Ovary (tissue), 9 donors: ENCODE measurements around the gene NCEH1. TPM values are rescaled to one million over a fixed set of nuclear protein-coding genes. Genes with fewer than 3 reads are reported as not detected.

ENCODE experiments used
- DNase-seq, 5 donors: peaks; one replicate each; pipeline ENCODE4 v3.0.0-alpha.2; 2019 to 2020
- H3K27ac ChIP-seq, 2 donors: fragments of 200-600 bp; one replicate each; pipeline versions ENCODE4 v1.5.1 to v1.8.0; 2019 to 2022
- H3K27me3 ChIP-seq: fragments of 200-600 bp; one replicate; pipeline ENCODE4 v1.8.0; 2022
- H3K36me3 ChIP-seq: fragments of 200-600 bp; sonication (generic); one replicate; pipeline ENCODE4 v1.5.1; 2019
- H3K4me1 ChIP-seq: one replicate; pipeline ENCODE4 v1.8.1; 2013; ENCODE audit warnings: mild to moderate bottlenecking, moderate library complexity; ENCODE audit not compliant: insufficient read depth
- H3K4me3 ChIP-seq: fragments of 200-600 bp; sonication (generic); one replicate; pipeline ENCODE4 v1.5.1; 2017
- H3K9me3 ChIP-seq, 2 donors: fragments of 200-600 bp in 1 of 2; sonication (generic) in 1 of 2; one replicate each; pipeline versions ENCODE4 v1.5.1 to v1.8.1; 2013 to 2019; ENCODE audit warnings: mild to moderate bottlenecking in 1 of 2, moderate library complexity in 1 of 2
- EP300 ChIP-seq: sonication (generic); formaldehyde crosslinking; IDR thresholded peaks from one replicate; pipeline ENCODE4 v1.6.1; 2017; ENCODE audit warnings: antibody characterized with exemption
- POLR2A ChIP-seq: fragments of 450-650 bp; IDR thresholded peaks from one replicate; pipeline ENCODE4 v1.6.1; 2017; ENCODE audit warnings: antibody characterized with exemption, mild to moderate bottlenecking, moderate library complexity
- WGBS, 3 donors: extraction: QIAGEN DNeasy Blood & Tissue Kit in 1 of 3; methylation state at CpG; one replicate each; pipeline versions ENCODE4 v1.1.5 to v1.1.7; 2013 to 2017; 5-methylcytosine and 5-hydroxymethylcytosine counted together
- intact Hi-C, 4 donors: fragments of 100-400 bp; cut with DNase I; formaldehyde crosslinking; loops; one replicate each; pipeline versions ENCODE4 v1.11.0 to v1.15.1; 2022 to 2023
- polyA plus RNA-seq, 2 donors: library from polyadenylated mRNA; stranded (reverse); fragments of 200-250 nt in 1 of 2; fragments of 350-450 nt in 1 of 2; fragmentation: Illumina TruSeq in 1 of 2; extraction: RNeasy Lipid Tissue Mini Kit (QIAGEN cat#74804) in 1 of 2; gene quantifications; one replicate each; pipeline ENCODE4 v1.2.3, GENCODE V29; 2013 to 2014
- total RNA-seq, 7 donors: library from RNA; depleted of rRNA in 2 of 7; stranded (reverse); fragments of >200 nt in 2 of 7; fragmentation: NEBNext Ultra II Directional in 3 of 7; extraction: Animal tissue kit (Norgen Biotek cat#: 25700) in 3 of 7; gene quantifications; one replicate each; pipeline versions ENCODE4 v1.1.0 to v1.2.4, GENCODE V29; 2016 to 2023
- TF ChIP-seq, protein P1 (sequence below), 3 donors: fragments of 450-650 bp in 2 of 3; fragments of 200-600 bp in 1 of 3; IDR thresholded peaks; one replicate each; pipeline versions ENCODE4 v1.5.1 to v1.8.0; 2016 to 2022; ENCODE audit warnings: antibody characterized with exemption in 3 of 3, mild to moderate bottlenecking in 1 of 3
- donor health status: DM: no; HTN: no; CAD: no; lungs with moderate emphysema.
- donor health status: DM: no; HTN: no; CAD: no.
- donor health status: Bipolar disorder and iron deficiency.
- donor health status: DM: yes; HTN: yes; CAD: no.
- donor health status: DM: no; HTN: no; CAD: no.
- donor health status: DM: yes; HTN: yes; CAD: no.

NCEH1 gene
- total and polyA plus RNA-seq, 9 donors = 1.4 to 15.8 (median 4.5) TPM

DNA sequence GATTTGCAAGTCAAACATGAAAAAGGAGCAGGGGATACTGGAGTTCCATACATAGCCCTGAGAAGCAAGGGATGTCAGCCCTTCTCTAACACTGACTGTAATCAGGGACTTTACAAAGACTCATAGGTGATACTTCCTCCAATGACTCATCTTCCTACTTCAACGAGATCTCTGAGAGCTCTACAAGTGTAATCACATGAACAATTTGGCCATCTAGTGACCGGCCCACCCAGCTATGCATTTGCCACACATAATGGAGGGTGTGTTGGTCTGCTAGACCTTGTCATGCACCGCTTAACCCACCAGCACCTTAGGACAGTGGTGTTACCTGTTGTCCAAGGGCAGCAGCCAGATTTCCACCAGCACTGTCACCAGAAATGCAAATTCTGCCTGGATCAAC is 75.3 kb downstream of the NCEH1 start:
- no peaks in the 10 kb centered on the region for H3K36me3 ChIP-seq
- 77 to 84% (median 83%) methylated on average over 3 of the region's 3 CpGs for WGBS, 3 donors
- TF ChIP-seq POLR2A (no peak), EP300 (no peak)
- TF ChIP-seq, protein P1, sequence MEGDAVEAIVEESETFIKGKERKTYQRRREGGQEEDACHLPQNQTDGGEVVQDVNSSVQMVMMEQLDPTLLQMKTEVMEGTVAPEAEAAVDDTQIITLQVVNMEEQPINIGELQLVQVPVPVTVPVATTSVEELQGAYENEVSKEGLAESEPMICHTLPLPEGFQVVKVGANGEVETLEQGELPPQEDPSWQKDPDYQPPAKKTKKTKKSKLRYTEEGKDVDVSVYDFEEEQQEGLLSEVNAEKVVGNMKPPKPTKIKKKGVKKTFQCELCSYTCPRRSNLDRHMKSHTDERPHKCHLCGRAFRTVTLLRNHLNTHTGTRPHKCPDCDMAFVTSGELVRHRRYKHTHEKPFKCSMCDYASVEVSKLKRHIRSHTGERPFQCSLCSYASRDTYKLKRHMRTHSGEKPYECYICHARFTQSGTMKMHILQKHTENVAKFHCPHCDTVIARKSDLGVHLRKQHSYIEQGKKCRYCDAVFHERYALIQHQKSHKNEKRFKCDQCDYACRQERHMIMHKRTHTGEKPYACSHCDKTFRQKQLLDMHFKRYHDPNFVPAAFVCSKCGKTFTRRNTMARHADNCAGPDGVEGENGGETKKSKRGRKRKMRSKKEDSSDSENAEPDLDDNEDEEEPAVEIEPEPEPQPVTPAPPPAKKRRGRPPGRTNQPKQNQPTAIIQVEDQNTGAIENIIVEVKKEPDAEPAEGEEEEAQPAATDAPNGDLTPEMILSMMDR (IDR thresholded peaks at IDR 0.05) = no peak
- intact Hi-C loops = no loop called here
- DNase-seq = no peak
- no peak overlapping the region for H3K27ac ChIP-seq
- no peaks in the 10 kb centered on the region for H3K4me1 ChIP-seq
- no peak overlapping the region for H3K4me3 ChIP-seq
- no peaks in the 10 kb centered on the region for H3K27me3 ChIP-seq
- H3K9me3 ChIP-seq = no peaks in the 10 kb centered on the region

DNA sequence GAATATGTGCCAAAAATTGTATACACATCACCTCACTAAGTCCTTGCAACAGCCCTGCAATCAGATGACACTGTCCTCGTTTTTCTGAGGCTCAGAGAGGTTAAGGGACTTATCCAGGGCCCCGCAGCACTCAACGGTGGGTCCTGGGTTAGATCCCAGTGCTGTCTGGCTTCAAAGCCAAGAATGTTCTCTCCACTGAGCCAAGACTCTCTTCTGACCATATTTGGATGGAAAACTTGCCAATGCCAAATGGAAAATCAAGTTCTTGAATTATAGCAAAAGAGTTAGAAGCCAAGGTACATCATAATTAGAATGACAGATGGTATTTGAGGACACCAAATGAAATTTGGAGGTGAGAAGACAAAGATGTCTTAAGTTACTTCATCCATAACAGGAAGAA is 75.9 kb downstream of the NCEH1 start:
- TF ChIP-seq EP300 (no peak), POLR2A (no peak)
- TF ChIP-seq, protein P1 (IDR thresholded peaks at IDR 0.05) = no peak
- Histone ChIP-seq H3K27ac (no peak overlapping the region), H3K36me3 (no peaks in the 10 kb centered on the region), H3K4me1 (no peaks in the 10 kb centered on the region), H3K4me3 (no peak overlapping the region), H3K27me3 (no peaks in the 10 kb centered on the region), H3K9me3 (no peaks in the 10 kb centered on the region)
- intact Hi-C loops = no loop called here
- WGBS, 3 donors = 45 to 79% (median 63%) methylated on average over 3 of the region's 3 CpGs
- DNase-seq = no peak

DNA sequence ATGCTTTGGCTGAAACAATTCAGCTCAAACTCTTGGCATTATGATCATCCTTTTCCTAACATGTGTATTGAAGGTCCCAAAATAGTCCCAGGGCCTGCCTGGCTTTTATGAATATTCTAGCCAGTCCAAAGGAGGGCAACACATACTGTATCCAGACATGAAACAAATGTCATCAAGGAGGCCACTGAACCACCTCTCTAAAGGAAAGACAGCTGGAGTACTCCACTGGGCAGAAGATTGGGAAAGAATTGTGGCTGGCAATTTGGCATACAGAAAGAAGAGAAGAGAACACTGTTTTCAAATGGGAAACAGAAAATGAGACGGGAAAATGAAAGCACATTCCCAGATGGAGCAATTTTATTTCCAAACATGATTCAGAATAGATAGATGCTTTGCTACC is 80.6 kb downstream of the NCEH1 start:
- 23 to 34% (median 25%) methylated on average over 1 of the region's 1 CpG for WGBS, 3 donors
- H3K27ac ChIP-seq = no peak overlapping the region
- TF ChIP-seq POLR2A = no peak
- no peak for TF ChIP-seq EP300

DNA sequence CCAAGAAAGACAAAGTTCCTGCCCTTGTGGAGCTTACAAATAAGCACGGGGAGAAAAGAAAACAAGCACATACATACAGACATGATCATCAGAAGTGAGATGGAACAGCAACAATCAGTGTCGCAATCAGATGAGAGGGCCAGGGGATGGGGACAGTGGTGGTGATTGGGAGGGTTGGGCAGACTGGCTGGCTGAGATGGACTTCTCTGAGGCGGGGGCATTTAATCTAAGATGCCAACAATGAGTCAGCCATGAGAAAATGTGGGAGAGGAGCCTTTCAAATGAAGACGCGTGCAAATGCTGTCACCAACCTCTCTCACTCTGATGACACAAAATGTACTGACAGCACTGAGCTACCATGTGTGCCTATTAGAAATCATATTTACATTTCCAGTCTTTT is 81.4 kb downstream of the NCEH1 start:
- H3K9me3 ChIP-seq = no peaks in the 10 kb centered on the region
- WGBS, 3 donors = 84 to 90% (median 89%) methylated on average over 5 of the region's 5 CpGs
- no peaks in the 10 kb centered on the region for H3K36me3 ChIP-seq
- no peak for DNase-seq
- intact Hi-C loops = no loop called here
- no peaks in the 10 kb centered on the region for H3K27me3 ChIP-seq
- no peaks in the 10 kb centered on the region for H3K4me1 ChIP-seq
- TF ChIP-seq POLR2A (no peak), EP300 (no peak)
- TF ChIP-seq, protein P1 (IDR thresholded peaks at IDR 0.05) = no peak
- H3K4me3 ChIP-seq = no peak overlapping the region
- H3K27ac ChIP-seq = no peak overlapping the region

More for the DNA sequence above, 80.6 kb downstream of the NCEH1 start:
- Histone ChIP-seq H3K4me1 (no peaks in the 10 kb centered on the region), H3K9me3 (no peaks in the 10 kb centered on the region), H3K27me3 (no peaks in the 10 kb centered on the region), H3K4me3 (no peak overlapping the region), H3K36me3 (no peaks in the 10 kb centered on the region)
- no peak for DNase-seq
- intact Hi-C loops = no loop called here

DNA sequence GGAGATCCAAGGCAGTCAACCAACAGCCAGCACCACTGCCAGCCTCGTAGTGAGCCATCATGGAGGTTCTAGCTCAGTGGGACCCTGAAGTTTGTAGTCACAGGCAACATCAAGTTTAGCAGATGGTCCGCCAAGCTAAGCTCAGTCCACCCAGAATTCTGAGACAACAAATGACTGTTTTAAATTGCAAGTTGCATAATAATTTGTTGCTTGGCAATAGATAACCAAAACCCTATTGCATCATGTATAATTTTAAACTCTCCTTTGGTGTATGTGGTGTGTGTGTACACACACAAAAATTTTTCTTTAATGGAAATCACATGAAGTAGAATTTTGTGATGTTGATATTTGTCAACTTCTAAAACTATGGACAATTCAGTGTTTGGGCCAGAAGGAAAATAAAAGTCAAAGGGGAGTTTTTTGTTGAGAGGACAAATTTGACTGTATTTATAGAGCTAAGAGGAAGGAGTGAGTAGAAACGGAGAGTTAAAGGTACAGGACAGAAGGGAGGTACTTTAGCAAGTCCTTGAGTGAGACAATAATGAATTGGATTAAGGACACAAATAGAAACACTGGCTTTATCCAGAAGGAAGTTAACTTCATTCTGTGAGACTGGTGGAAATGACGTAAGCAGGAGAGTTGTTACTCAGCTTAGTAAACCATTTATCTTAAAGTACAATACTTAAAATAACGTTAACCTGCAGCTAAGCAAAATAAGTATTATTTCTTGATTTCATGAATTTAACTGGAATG is 83.6 kb downstream of the NCEH1 start:
- H3K27ac ChIP-seq = no peak overlapping the region

More for the DNA sequence above, 83.6 kb downstream of the NCEH1 start:
- Histone ChIP-seq H3K4me1 (no peaks in the 10 kb centered on the region), H3K27me3 (no peaks in the 10 kb centered on the region), H3K4me3 (no peak overlapping the region), H3K9me3 (no peaks in the 10 kb centered on the region), H3K36me3 (no peaks in the 10 kb centered on the region)
- intact Hi-C loops = no loop called here
- WGBS, 3 donors = 46 to 62% (median 49%) methylated on average over 5 of the region's 5 CpGs
- TF ChIP-seq POLR2A = no peak
- TF ChIP-seq, protein P1 (IDR thresholded peaks at IDR 0.05) = no peak
- peak in 1 of 5 donors; percentile 42 for DNase-seq
